ENCODE results near the gene RAD54L. TPM values are rescaled to one million over a fixed set of nuclear protein-coding genes. Genes with fewer than 3 reads are reported as not detected.

Gene RAD54L
- total and polyA plus RNA-seq, 9 donors: 0.28 to 1.4 (median 0.65) TPM; not detected in 1

- Histone ChIP-seq H3K9me3 (no peaks in the 10 kb centered on the region), H3K27me3 (no peaks in the 10 kb centered on the region), H3K27ac (peak overlapping the region; percentile 73 to 79), H3K4me3 (peak overlapping the region; percentile 93), H3K36me3 (no peaks in the 10 kb centered on the region), H3K4me1 (ENCODE audit: insufficient read depth) (no peaks in the 10 kb centered on the region)
- TF ChIP-seq POLR2A (IDR thresholded peaks at IDR 0.05) (no peak), EP300 (IDR thresholded peaks at IDR 0.05) (no peak), CTCF (IDR thresholded peaks at IDR 0.05) (no peak)
- DNase-seq: no peak
- intact Hi-C loops (cut with DNase I): no loop called here
- WGBS, 3 donors: 5 to 6% (median 6%) methylated on average over 14 of the region's 14 CpGs
These were observed 43.7 kb upstream of the RAD54L start for GRCh38 chr1:46203738-46204405.

GRCh38 chr1:46204406-46204742 lies 43.2 kb upstream of the RAD54L start:
- Histone ChIP-seq H3K27ac (peak overlapping the region; percentile 73 to 79), H3K27me3 (no peaks in the 10 kb centered on the region), H3K9me3 (no peaks in the 10 kb centered on the region), H3K4me1 (ENCODE audit: insufficient read depth) (no peaks in the 10 kb centered on the region), H3K36me3 (no peaks in the 10 kb centered on the region), H3K4me3 (peak overlapping the region; percentile 93)
- 29 to 33% (median 30%) methylated on average over 5 of the region's 5 CpGs for WGBS, 3 donors
- DNase-seq: no peak
- no peak for TF ChIP-seq POLR2A (IDR thresholded peaks at IDR 0.05)
- no peak for TF ChIP-seq EP300 (IDR thresholded peaks at IDR 0.05)
- no peak for TF ChIP-seq CTCF (IDR thresholded peaks at IDR 0.05)
- intact Hi-C loops (cut with DNase I): no loop called here

- no peak for TF ChIP-seq CTCF (IDR thresholded peaks at IDR 0.05)
- 68 to 78% (median 74%) methylated on average over 3 of the region's 3 CpGs for WGBS, 3 donors
- Histone ChIP-seq H3K36me3 (no peaks in the 10 kb centered on the region), H3K27ac (no peak overlapping the region), H3K4me3 (no peak overlapping the region), H3K27me3 (no peaks in the 10 kb centered on the region), H3K4me1 (ENCODE audit: insufficient read depth) (no peaks in the 10 kb centered on the region), H3K9me3 (no peaks in the 10 kb centered on the region)
- intact Hi-C loops (cut with DNase I): no loop called here
- DNase-seq: no peak
These were observed 42.4 kb upstream of the RAD54L start for GRCh38 chr1:46205141-46205540.

- no peaks in the 10 kb centered on the region for H3K36me3 ChIP-seq
- intact Hi-C loops (cut with DNase I): no loop called here
- TF ChIP-seq POLR2A (IDR thresholded peaks at IDR 0.05): no peak
- TF ChIP-seq CTCF (IDR thresholded peaks at IDR 0.05): no peak
- no peak for TF ChIP-seq EP300 (IDR thresholded peaks at IDR 0.05)
- H3K27me3 ChIP-seq: no peaks in the 10 kb centered on the region
- WGBS, 3 donors: 16 to 43% (median 30%) methylated on average over 3 of the region's 3 CpGs
- H3K4me3 ChIP-seq: no peak overlapping the region
- no peak for DNase-seq
- H3K4me1 ChIP-seq (ENCODE audit: insufficient read depth): no peaks in the 10 kb centered on the region
- H3K27ac ChIP-seq: no peak overlapping the region
- H3K9me3 ChIP-seq: no peaks in the 10 kb centered on the region
These were observed 41.8 kb upstream of the RAD54L start for GRCh38 chr1:46205791-46206190.
